Natural killer cell (primary cell): ENCODE data around the gene ABHD16A. TPM values are rescaled to one million over a fixed set of nuclear protein-coding genes. Genes with fewer than 3 reads are reported as not detected.

Experiments
- ATAC-seq, 3 donors: fragments of 150-1000 bp in 2 of 3; fragments of 200-7000 bp in 1 of 3; cut with Tn5 transposase; 1 replicate in 1 of 3; 2 replicates in 2 of 3; pipeline ENCODE4 v1.10.0; 2021; ENCODE audit warnings: mild to moderate bottlenecking in 2 of 3, moderate library complexity in 2 of 3
- DNase-seq, 2 donors: peaks; one replicate each; pipeline versions ENCODE4 v3.0.0 to v3.0.0-alpha.2; 2013 to 2021; ENCODE audit warnings: mixed read lengths in 1 of 2
- H3K27ac ChIP-seq: one replicate; pipeline ENCODE4 v1.5.1; 2013; ENCODE audit warnings: mild to moderate bottlenecking, low read length
- H3K27me3 ChIP-seq: one replicate; pipeline ENCODE4 v1.6.1; 2013; ENCODE audit warnings: low read length; ENCODE audit not compliant: control insufficient read depth, insufficient read depth
- H3K36me3 ChIP-seq: one replicate; pipeline ENCODE4 v1.6.1; 2013; ENCODE audit warnings: low read length; ENCODE audit not compliant: control insufficient read depth, insufficient read depth
- H3K4me1 ChIP-seq: one replicate; pipeline ENCODE4 v1.6.1; 2013; ENCODE audit warnings: low read length; ENCODE audit not compliant: control insufficient read depth, insufficient read depth
- H3K4me3 ChIP-seq: one replicate; pipeline ENCODE4 v1.5.1; 2013; ENCODE audit warnings: low read length
- H3K9me3 ChIP-seq: one replicate; pipeline ENCODE4 v1.6.1; 2013; ENCODE audit warnings: low read length; ENCODE audit not compliant: control insufficient read depth, insufficient read depth
- H3K27ac Mint-ChIP-seq, 2 donors: one replicate each; pipeline ENCODE4 v1.8.0; 2022; ENCODE audit warnings: mild to moderate bottlenecking in 2 of 2, mixed read lengths in 2 of 2, moderate library complexity in 1 of 2
- H3K27me3 Mint-ChIP-seq, 2 donors: one replicate each; pipeline ENCODE4 v1.8.0; 2022; ENCODE audit warnings: low read depth in 2 of 2, mixed read lengths in 2 of 2
- H3K36me3 Mint-ChIP-seq: one replicate; pipeline ENCODE4 v1.8.0; 2022; ENCODE audit warnings: mixed read lengths
- H3K4me1 Mint-ChIP-seq, 2 donors: one replicate each; pipeline ENCODE4 v1.8.0; 2022; ENCODE audit warnings: mixed read lengths in 2 of 2
- H3K4me3 Mint-ChIP-seq: one replicate; pipeline ENCODE4 v1.8.0; 2022; ENCODE audit warnings: mild to moderate bottlenecking, moderate library complexity, mixed read lengths
- H3K9me3 Mint-ChIP-seq, 2 donors: one replicate each; pipeline ENCODE4 v1.8.0; 2022; ENCODE audit warnings: mixed read lengths in 2 of 2
- WGBS: methylation state at CpG from one replicate; pipeline ENCODE4 v1.1.7; 2013; ENCODE audit warnings: missing lambda C conversion rate; ENCODE audit not compliant: insufficient coverage; 5-methylcytosine and 5-hydroxymethylcytosine counted together
- intact Hi-C: fragments of 100-400 bp; cut with micrococcal nuclease; formaldehyde crosslinking; loops from one replicate; pipeline ENCODE4 v1.14.2; 2022
- total RNA-seq, 4 donors: library from RNA; stranded (reverse); fragments of 120-200 nt in 1 of 4; gene quantifications; one replicate each; pipeline versions ENCODE4 v1.2.3 to v1.2.4, GENCODE V29; 2013 to 2022
- TF ChIP-seq, protein P1 (sequence below): fragments of 200-600 bp; IDR thresholded peaks from one replicate; pipeline ENCODE4 v1.8.0; 2022; ENCODE audit warnings: antibody characterized with exemption

ABHD16A gene
- total RNA-seq, 3 donors from 2014 or later (not counting 1 experiment from before 2014, with no cell fraction given) = 92.0 to 97.6 (median 94.2) TPM

DNA sequence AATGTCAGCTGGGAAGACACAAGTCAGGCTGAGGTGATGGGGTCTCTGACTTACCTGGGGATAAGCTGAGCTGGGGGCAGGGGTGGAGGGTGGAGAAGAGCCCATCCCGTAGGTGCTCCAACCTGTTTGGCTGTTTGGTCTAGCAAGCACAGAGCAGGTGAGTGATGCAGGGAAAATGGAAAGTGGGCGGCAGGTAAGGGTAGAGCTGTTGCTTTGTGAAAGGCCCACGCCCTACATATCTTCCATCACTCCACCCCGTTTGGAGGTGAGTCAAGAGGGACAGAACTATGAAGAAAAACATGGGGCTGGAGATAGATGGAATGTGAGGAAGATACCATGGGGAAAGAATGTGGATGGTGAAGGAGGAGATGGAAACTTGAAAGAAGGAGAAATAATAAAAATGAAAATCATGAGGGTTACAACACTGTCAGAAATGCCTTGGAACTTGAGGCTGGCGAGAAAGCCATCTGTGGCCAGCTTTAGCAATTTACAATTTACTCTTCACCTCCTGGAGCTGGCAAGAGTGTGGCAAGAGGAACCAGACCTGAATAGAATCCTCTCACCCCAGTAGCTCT lies 17.2 kb upstream of the ABHD16A start:
- intact Hi-C loops = no loop called here
- 94% methylated on average over 5 of the region's 5 CpGs for WGBS
- Histone ChIP-seq H3K36me3 (no peaks in the 10 kb centered on the region), H3K4me1 (peaks cover 15% of the 10 kb centered on the region), H3K27me3 (no peaks in the 10 kb centered on the region), H3K4me3 (no peak overlapping the region), H3K9me3 (no peaks in the 10 kb centered on the region), H3K27ac (no peak overlapping the region)
- DNase-seq (no peak), ATAC-seq (no peak)
- Mint-ChIP-seq H3K36me3 (no peaks in the 10 kb centered on the region), H3K27ac (no peak overlapping the region), H3K27me3 (peaks cover 0 to 4% of the 10 kb centered on the region in 2 donors), H3K9me3 (no peaks in the 10 kb centered on the region), H3K4me3 (no peak overlapping the region), H3K4me1 (peaks cover 13 to 15% of the 10 kb centered on the region in 2 donors)
- TF ChIP-seq, protein P1, sequence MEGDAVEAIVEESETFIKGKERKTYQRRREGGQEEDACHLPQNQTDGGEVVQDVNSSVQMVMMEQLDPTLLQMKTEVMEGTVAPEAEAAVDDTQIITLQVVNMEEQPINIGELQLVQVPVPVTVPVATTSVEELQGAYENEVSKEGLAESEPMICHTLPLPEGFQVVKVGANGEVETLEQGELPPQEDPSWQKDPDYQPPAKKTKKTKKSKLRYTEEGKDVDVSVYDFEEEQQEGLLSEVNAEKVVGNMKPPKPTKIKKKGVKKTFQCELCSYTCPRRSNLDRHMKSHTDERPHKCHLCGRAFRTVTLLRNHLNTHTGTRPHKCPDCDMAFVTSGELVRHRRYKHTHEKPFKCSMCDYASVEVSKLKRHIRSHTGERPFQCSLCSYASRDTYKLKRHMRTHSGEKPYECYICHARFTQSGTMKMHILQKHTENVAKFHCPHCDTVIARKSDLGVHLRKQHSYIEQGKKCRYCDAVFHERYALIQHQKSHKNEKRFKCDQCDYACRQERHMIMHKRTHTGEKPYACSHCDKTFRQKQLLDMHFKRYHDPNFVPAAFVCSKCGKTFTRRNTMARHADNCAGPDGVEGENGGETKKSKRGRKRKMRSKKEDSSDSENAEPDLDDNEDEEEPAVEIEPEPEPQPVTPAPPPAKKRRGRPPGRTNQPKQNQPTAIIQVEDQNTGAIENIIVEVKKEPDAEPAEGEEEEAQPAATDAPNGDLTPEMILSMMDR = no peak

DNA sequence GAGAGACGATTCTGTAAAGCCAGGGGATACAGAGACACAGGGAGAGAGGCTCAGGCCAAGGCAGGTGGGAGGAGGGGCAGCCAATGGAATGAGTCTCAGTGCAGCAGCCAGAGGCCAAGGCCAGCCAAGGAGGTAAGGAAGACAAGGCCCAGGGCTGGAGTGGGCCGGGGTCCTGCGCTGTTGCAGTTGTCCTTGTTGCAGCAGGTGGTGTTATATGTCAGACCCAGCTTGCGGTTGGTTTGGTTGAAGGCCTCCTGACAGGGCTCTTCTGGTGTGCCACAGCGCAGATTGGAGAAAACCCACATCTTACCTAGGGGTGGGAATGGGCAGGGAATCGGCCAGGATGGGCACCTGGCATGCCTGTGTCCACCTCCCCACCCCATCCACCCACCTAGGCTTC lies 15.9 kb upstream of the ABHD16A start:
- no peaks in the 10 kb centered on the region for H3K9me3 Mint-ChIP-seq
- Histone ChIP-seq H3K4me3 (no peak overlapping the region), H3K9me3 (no peaks in the 10 kb centered on the region), H3K27me3 (no peaks in the 10 kb centered on the region), H3K36me3 (no peaks in the 10 kb centered on the region), H3K4me1 (peaks cover 13% of the 10 kb centered on the region), H3K27ac (no peak overlapping the region)
- no peak overlapping the region for H3K27ac Mint-ChIP-seq
- no peak overlapping the region for H3K4me3 Mint-ChIP-seq
- DNase-seq = no peak
- H3K36me3 Mint-ChIP-seq = no peaks in the 10 kb centered on the region
- WGBS = 83% methylated on average over 5 of the region's 6 CpGs
- peaks cover 0 to 5% of the 10 kb centered on the region in 2 donors for H3K27me3 Mint-ChIP-seq
- no peak for ATAC-seq
- H3K4me1 Mint-ChIP-seq = peaks cover 8 to 16% of the 10 kb centered on the region in 2 donors
- TF ChIP-seq, protein P1 = no peak
- intact Hi-C loops = no loop called here

DNA sequence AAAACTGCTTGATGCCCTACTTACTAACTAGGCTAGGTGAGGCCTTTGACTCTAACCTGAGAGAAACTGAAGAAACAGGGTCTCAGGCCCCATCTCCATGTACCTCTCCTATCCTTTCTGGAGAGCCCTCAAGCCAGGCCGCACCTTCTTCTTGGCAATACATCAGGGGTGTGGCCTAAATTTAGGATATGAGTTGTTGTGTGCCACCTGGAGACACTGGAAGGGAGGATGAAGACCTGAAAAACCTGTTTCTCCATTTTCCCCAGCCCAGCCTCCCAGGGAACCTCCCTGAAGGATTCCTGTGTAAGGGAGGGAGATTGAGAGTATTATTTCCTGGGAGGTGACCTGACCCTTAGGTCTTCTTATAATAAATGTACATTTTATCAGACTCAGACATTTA lies 15.1 kb upstream of the ABHD16A start:
- peaks cover 0 to 6% of the 10 kb centered on the region in 2 donors for H3K27me3 Mint-ChIP-seq
- no peak overlapping the region for H3K27ac Mint-ChIP-seq
- Histone ChIP-seq H3K27ac (no peak overlapping the region), H3K4me1 (peaks cover 5% of the 10 kb centered on the region), H3K27me3 (no peaks in the 10 kb centered on the region), H3K4me3 (no peak overlapping the region), H3K9me3 (no peaks in the 10 kb centered on the region), H3K36me3 (no peaks in the 10 kb centered on the region)
- H3K9me3 Mint-ChIP-seq = no peaks in the 10 kb centered on the region
- intact Hi-C loops = no loop called here
- H3K4me1 Mint-ChIP-seq = peaks cover 3 to 8% of the 10 kb centered on the region in 2 donors
- no peak for DNase-seq
- no peak for ATAC-seq
- H3K36me3 Mint-ChIP-seq = no peaks in the 10 kb centered on the region
- 80% methylated on average over 1 of the region's 1 CpG for WGBS
- TF ChIP-seq, protein P1 = no peak
- H3K4me3 Mint-ChIP-seq = no peak overlapping the region
